Suprapubic skin (tissue), 3 donors: Measurements from ENCODE around the gene GAB3.

Experiments
- CTCF ChIP-seq, 2 donors: fragments of 200-600 bp in 1 of 2; fragments of 450-650 bp in 1 of 2; sonication (generic) in 1 of 2; IDR thresholded peaks; one replicate each; pipeline ENCODE4 v1.5.1; 2016 to 2019; ENCODE audit warnings: antibody characterized with exemption in 2 of 2, mild to moderate bottlenecking in 1 of 2, moderate library complexity in 1 of 2
- POLR2A ChIP-seq, 2 donors: fragments of 450-650 bp; IDR thresholded peaks; one replicate each; pipeline ENCODE4 v1.6.1; 2017; ENCODE audit warnings: antibody characterized with exemption in 2 of 2, mild to moderate bottlenecking in 2 of 2, moderate library complexity in 2 of 2

GRCh38 chrX:154655346-154655745 lies 95.5 kb downstream of the GAB3 start:
- TF ChIP-seq POLR2A (IDR thresholded peaks at IDR 0.05): no peak
- TF ChIP-seq CTCF (IDR thresholded peaks at IDR 0.05): no peak
